GM20431 (cell line): ENCODE measurements around the gene CARD10.

ENCODE experiments used
- in situ Hi-C: fragments of 300-500 bp; cut with MseI, MboI; formaldehyde crosslinking; loops from one replicate; pipeline ENCODE4 v1.15.0; 2020; ENCODE audit warnings: low sequenced_read_pairs; ENCODE audit not compliant: unreplicated experiment

The CARD10 gene

GRCh38 chr22:37443086-37443485 is 76.1 kb downstream of the CARD10 start:
- in situ Hi-C loops: no loop called here

- in situ Hi-C loops: no loop called here
Observed at GRCh38 chr22:37442537-37442936, 76.7 kb downstream of the CARD10 start.

- in situ Hi-C loops: no loop called here
Observed at GRCh38 chr22:37442135-37442534, 77.1 kb downstream of the CARD10 start.

- in situ Hi-C loops: no loop called here
Observed at GRCh38 chr22:37440875-37441274, 78.3 kb downstream of the CARD10 start.
